SW 1271 (cell line): ENCODE data around the gene YKT6.

ENCODE experiments used
- DNase-seq, 2 experiments: peaks; one replicate each; lab custom pipeline; 2025; lab: John Stamatoyannopoulos, UW

Gene YKT6

GRCh38 chr7:44235582-44236332 lies 35.0 kb downstream of the YKT6 start:
- no peak for DNase-seq

DNA sequence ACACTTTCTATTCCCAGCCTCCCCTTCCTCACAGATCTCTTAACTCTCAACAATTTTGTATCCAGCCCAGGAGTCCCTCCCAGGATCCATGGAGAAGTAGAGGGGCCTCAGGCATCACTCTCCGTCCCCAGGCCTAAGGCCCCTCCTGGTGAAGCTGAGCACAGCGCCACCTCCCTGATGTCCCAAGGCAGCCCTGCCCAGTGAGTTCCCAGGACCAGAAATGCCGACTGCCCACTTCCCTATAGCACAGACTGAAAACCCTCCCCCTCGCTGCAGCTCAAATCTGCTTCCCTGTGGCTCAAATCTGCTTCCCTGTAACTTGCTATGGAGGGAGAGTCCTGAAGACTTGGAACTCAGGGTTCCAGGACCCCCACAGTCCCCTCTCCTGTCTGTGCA lies 35.6 kb downstream of the YKT6 start:
- DNase-seq = no peak

DNA sequence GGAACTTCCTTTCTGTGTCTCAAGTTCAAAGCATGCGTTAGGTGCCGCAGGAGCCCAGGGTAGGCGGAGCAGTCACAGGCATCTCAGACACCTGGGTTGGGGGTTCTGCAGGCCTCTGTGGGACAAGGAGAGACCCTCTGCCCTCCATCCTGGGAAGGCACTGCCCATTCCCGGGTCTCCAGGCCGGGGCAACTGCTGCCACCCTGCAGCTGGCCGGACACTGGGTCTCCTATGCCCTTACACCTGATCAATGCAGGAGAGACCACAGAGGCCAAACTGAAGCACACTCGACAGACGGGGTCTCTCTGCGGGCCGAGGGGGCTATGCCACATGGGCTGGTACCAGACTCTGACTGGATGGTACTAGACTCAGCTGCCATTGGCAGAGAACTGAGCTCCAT lies 36.9 kb downstream of the YKT6 start:
- no peak for DNase-seq

- DNase-seq = no peak
These were observed 37.4 kb downstream of the YKT6 start for GRCh38 chr7:44238116-44238695.

DNA sequence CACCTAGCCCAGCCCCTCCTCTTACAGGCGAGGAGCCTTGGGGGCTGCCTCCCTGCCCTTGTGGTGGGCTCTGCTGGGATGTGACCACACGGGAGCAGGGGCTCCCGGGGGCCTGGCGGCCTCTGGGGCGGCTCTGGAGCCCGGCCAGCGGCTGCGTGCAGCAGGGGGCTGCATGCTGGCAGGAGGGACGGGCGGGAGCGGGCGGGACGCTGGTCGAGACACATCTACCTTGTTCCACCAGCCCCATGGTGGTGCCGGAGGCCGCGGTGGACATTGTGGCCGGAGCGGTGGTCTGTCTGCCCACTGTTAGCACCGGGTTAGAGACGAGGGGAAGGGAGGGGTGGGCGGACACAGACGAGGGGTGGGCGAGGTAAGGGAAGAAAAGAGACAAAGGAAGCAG lies 38.6 kb downstream of the YKT6 start:
- no peak for DNase-seq

DNA sequence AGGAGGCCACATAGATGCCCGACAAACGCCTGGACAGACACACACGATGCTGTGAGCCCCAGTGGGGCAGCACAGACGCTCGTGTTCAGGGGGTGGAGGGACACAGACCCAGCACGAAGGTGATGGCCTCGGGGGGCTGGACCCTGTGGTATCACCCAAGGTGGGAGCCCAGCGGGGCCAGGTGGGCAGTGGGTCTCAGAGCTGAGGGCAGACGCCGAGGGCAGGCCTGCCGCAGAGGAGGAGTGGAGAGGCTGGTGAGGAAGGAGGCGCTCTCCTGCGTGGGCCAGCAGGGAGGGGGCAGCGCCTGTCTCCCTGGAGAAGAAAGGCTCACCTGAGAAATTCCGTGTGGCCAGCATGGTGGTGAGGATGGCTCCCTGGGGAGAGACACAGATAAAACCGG lies 39.6 kb downstream of the YKT6 start:
- DNase-seq = no peak

- DNase-seq = peak; percentile 37 to 67
These were observed 40.3 kb downstream of the YKT6 start for GRCh38 chr7:44240983-44241510.

DNA sequence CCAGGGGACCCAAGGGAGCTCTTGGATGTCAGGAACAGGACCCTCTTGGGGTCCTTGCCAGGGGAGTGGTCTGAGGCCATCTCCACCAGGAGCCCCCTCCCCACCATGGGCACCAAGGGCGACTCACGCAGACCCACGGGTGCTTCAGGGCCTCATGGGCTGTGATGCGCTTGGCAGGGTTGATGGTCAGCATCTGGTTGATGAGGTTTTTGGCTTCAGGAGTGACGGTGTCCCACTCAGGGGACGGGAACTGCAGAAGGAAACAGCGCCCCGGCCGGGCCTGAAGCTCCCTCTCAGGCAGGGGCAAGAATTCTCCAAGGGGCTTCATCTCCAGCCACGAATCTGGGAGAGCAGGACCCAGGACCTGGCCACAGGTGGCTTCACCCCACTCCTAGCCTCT lies 41.3 kb downstream of the YKT6 start:
- DNase-seq = no peak

DNA sequence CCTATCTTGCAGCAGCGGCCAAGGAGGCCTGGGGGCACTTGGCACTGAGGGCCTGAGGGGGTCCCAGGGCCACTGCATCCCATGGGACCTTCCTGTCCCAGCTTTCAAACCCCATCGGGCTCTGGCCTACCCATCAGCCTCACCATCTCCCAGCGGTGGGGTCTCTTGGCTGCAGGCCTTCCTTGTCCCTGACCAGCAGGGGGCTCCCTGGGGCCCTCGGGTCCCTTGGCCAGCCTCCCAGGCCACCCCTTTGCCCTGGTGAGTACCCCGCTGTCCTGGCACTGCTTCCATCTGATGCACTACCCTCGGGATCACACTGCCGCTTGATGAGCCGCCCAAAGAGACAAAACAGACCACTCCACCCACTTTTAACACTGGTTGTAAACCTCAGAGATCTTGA lies 43.5 kb downstream of the YKT6 start:
- peak in 1 of 2 experiments; percentile 21 for DNase-seq

DNA sequence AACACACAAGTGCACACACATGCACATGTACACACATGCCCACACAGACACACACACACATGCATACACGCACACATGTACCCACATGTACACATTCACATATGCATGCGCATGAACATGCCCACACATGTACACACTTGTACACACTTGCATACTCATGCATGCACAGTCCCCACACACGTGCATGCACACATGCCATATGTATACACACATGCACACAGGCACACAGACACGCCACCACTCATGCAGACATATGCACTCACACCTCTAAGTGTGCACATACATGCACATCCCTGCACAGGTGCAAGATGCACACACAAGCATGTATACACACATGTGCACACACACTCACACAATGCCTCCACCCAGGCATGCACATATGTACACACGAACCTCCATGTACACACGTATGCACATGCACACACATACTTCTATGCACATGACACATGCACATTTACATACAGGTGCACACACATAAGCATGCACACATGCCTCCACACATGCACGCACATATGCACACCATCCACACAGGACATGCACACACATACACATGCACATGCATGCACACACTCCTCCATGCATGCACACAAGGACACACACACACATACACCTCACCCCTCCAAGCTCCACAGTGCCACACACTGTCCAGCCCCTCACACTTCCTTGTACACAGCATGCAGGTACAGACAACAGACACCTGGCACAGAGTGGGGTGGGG lies 45.8 kb downstream of the YKT6 start:
- DNase-seq = no peak

- DNase-seq = no peak
These were observed 47.3 kb downstream of the YKT6 start for GRCh38 chr7:44247868-44248651.

- DNase-seq = no peak
These were observed 49.0 kb downstream of the YKT6 start for GRCh38 chr7:44249639-44250234.

- DNase-seq = no peak
These were observed 50.5 kb downstream of the YKT6 start for GRCh38 chr7:44251269-44251668.

DNA sequence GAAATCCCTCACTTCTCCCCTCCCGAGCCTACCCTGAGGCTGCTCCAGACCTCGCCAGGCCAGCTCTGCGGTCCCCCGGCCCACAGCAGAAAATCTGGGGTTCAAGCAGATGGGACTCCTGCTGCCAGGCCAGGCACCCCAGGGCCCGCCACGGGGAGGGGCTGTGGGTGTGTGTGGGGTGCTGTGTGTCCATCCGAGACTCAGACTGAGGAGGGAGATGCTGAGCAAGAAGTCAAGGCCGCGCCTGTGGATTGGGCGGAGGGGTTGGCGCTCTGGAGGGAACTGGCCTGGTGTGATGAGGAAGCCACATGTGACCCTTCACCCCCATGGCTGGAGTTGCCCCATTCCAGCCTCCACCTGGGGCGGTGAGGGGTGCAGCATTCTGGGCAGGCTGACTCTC lies 51.1 kb downstream of the YKT6 start:
- no peak for DNase-seq

DNA sequence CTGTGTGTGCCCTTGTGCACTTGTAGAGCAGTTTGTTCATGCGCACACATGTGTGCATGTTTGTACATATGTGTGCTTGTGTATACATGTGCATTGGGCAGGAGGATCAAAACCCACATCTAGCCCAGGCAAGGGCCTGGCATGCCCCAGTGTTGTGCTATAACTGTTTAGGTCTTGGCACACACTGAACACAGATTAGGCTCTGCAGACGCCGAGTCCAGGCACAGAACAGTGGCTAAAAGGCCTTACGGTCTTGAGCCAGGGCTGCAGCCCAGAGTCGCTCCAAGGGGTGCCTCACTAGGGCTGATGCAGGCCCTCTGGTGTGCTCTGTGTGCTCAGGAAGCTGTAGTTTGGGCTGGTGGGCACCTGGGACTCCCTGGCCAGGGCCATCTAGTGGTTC lies 55.7 kb downstream of the YKT6 start:
- DNase-seq = no peak

DNA sequence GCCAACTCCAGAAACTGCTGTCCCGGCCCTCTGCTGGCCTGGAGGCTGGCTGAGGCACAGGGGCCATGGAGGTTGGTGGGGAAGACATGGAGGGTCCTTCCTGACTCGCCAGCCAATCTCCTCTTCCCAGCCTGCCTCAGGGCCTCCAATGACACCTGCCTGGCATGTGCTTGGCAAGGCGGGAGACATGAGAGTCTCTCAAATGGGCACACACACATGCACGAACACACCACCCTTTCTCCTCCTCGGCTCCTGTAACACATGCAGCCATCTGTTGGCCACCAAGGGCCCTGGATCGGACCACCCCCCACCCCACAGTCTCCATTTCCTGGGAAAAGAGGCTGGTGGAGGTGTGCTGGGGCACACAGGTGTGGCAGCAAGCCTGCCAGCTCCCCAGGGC lies 56.4 kb downstream of the YKT6 start:
- DNase-seq = no peak

DNA sequence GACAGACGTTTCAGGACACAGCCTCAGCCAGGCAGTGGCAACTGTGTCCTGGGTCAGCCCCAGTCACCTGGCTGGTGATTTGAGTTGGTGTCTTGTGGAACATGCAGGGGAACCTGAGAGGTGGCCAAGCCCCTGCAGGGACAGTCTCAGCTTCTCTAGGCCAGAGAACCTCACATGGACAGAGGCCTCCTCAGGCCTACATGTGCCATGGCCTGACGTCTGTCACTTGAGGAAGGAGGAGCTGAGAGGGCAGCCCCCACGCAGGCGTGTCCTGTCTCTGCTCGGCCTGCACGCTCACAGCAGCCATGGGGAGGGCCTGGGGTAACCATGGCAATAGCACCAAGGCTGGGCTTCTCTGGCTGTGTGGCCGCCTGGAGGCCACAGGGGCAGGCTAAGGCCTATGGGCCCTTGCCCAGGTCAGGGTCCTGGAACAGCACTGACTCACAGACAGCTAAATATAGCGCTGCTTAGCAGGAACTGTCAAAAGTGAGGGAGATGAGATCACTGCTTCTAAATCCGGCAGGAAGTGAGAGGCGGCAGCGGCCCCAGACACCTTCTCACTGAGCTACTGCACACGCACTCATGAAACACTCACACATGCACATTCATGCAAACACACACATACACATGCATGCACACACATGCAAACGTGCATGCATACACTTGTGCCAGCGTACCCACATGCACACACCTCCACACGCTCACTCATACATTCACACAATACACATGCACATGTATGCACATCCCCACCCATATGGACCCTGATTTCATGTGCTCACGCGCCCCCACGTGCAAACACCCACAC lies 57.0 kb downstream of the YKT6 start:
- no peak for DNase-seq

GRCh38 chr7:44258423-44258760 lies 57.6 kb downstream of the YKT6 start:
- DNase-seq = no peak

DNA sequence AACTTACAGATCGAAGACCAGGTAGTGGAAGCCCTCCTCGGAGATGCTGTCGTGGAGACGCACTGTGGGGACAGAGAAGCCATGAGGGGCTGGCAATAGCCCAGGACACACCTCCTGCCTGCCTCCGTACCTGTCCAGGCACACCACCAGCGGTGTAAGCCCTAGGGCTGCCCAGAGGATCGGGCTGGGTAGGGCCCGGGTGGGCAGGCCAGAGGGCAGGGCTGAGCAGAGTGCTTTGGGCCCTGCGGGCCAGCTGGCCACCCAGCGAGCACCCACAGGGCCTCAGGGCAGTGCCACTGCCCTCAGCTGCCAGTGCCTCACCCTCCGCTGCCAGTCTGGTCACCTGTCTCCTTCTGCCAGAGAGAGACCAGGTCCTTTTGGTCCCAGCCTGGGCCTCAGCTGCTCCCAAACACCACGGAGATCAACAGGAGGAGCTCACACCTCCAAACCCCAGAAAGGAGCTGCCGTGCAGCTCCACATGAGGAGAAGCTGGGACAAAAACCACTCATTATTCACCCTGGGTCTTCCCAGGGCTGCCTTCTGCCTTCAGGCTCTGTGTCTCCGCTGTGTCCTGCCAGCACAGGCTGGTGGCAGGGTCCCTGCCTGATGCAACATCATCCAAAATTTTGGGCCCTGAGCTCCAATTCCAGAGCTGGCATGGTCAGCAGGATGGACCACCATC lies 58.2 kb downstream of the YKT6 start:
- DNase-seq = no peak
